Measurements from ENCODE around the gene GDA.

- TF ChIP-seq, protein P1, sequence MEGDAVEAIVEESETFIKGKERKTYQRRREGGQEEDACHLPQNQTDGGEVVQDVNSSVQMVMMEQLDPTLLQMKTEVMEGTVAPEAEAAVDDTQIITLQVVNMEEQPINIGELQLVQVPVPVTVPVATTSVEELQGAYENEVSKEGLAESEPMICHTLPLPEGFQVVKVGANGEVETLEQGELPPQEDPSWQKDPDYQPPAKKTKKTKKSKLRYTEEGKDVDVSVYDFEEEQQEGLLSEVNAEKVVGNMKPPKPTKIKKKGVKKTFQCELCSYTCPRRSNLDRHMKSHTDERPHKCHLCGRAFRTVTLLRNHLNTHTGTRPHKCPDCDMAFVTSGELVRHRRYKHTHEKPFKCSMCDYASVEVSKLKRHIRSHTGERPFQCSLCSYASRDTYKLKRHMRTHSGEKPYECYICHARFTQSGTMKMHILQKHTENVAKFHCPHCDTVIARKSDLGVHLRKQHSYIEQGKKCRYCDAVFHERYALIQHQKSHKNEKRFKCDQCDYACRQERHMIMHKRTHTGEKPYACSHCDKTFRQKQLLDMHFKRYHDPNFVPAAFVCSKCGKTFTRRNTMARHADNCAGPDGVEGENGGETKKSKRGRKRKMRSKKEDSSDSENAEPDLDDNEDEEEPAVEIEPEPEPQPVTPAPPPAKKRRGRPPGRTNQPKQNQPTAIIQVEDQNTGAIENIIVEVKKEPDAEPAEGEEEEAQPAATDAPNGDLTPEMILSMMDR (IDR thresholded peaks at IDR 0.05), result no peak
- no peak for TF ChIP-seq POLR2A (IDR thresholded peaks at IDR 0.05)
These were observed 20.7 kb upstream of the GDA start for GRCh38 chr9:72128526-72128925.

Measured in right lobe of liver (tissue), 4 donors.